Smooth muscle cell (in vitro differentiated cells): Measurements from ENCODE around the gene SRCIN1. TPM values are rescaled to one million over a fixed set of nuclear protein-coding genes. Genes with fewer than 3 reads are reported as not detected.

Source experiments
- DNase-seq: peaks from one replicate; lab custom pipeline; 2025; ENCODE audit not compliant: unreplicated experiment; lab: John Stamatoyannopoulos, UW
- H2AFZ ChIP-seq: fragments of 200-600 bp; sonication (generic); 2 replicates; pipeline ENCODE4 v1.6.0; 2016; ENCODE audit warnings: antibody characterized with exemption, low read depth, mild to moderate bottlenecking
- H3F3A ChIP-seq: fragments of 200-600 bp; sonication (generic); 2 replicates; pipeline ENCODE4 v1.6.0; 2017; ENCODE audit warnings: antibody characterized with exemption, low read depth
- H3K27ac ChIP-seq: fragments of 200-600 bp; sonication (generic); 2 replicates; pipeline ENCODE4 v1.5.1; 2016; ENCODE audit warnings: low read depth, mild to moderate bottlenecking
- H3K27me3 ChIP-seq: fragments of 200-600 bp; sonication (generic); 2 replicates; pipeline ENCODE4 v1.6.1; 2016; ENCODE audit warnings: low read depth, mild to moderate bottlenecking
- H3K36me3 ChIP-seq: fragments of 200-600 bp; sonication (generic); 2 replicates; pipeline ENCODE4 v1.5.1; 2016; ENCODE audit warnings: low read depth
- H3K4me1 ChIP-seq: fragments of 200-600 bp; sonication (generic); 2 replicates; pipeline ENCODE4 v1.5.1; 2016; ENCODE audit warnings: low read depth
- H3K4me2 ChIP-seq: fragments of 200-600 bp; sonication (generic); 2 replicates; pipeline ENCODE4 v1.6.0; 2016; ENCODE audit warnings: mild to moderate bottlenecking
- H3K4me3 ChIP-seq: fragments of 200-600 bp; sonication (generic); 2 replicates; pipeline ENCODE4 v1.5.1; 2016; ENCODE audit warnings: mild to moderate bottlenecking
- H3K79me2 ChIP-seq: fragments of 200-600 bp; sonication (generic); 2 replicates; pipeline ENCODE4 v1.6.0; 2016; ENCODE audit warnings: low read depth, mild to moderate bottlenecking
- H3K9ac ChIP-seq: fragments of 200-600 bp; sonication (generic); 2 replicates; pipeline ENCODE4 v1.6.0; 2016; ENCODE audit warnings: low read depth
- H3K9me3 ChIP-seq: fragments of 200-600 bp; sonication (generic); replicated peaks from 2 replicates; pipeline ENCODE4 v1.5.1; 2016; ENCODE audit warnings: low read depth
- H4K20me1 ChIP-seq: fragments of 200-600 bp; sonication (generic); 2 replicates; pipeline ENCODE4 v1.6.0; 2016; ENCODE audit warnings: low read depth
- CTCF ChIP-seq: fragments of 200-600 bp; sonication (generic); IDR thresholded peaks from 2 replicates; pipeline ENCODE4 v1.5.1; 2017; ENCODE audit warnings: borderline replicate concordance, mild to moderate bottlenecking, antibody characterized with exemption; ENCODE audit not compliant: insufficient read depth, poor library complexity, severe bottlenecking
- WGBS: methylation state at CpG from one replicate; pipeline ENCODE4 v1.1.7; 2016; ENCODE audit warnings: low lambda C conversion rate; 5-methylcytosine and 5-hydroxymethylcytosine counted together
- polyA plus RNA-seq: library from polyadenylated mRNA; unstranded; fragments of >200 nt; fragmentation: Nextera tagmentation; extraction: Ambion mirVana; gene quantifications from 2 replicates; pipeline ENCODE4 v1.2.1, GENCODE V29; 2016
- total RNA-seq: library from RNA; depleted of rRNA; stranded (reverse); fragments of >200 nt; gene quantifications from 2 replicates; pipeline ENCODE4 v1.2.3, GENCODE V29; 2014

Gene SRCIN1
- total and polyA plus RNA-seq, 2 experiments from 2014 or later, result 0.16 to 0.90 TPM

GRCh38 chr17:38617074-38617860, 11.5 kb upstream of the SRCIN1 start:
- Histone ChIP-seq H3F3A (no peaks in the 10 kb centered on the region), H3K27ac (no peak overlapping the region), H3K36me3 (no peaks in the 10 kb centered on the region), H3K4me2 (no peak overlapping the region), H2AFZ (no peak overlapping the region), H3K79me2 (no peaks in the 10 kb centered on the region), H3K27me3 (peaks cover 3% of the 10 kb centered on the region), H4K20me1 (no peaks in the 10 kb centered on the region), H3K4me3 (no peak overlapping the region), H3K9ac (no peak overlapping the region), H3K9me3 (no peaks in the 10 kb centered on the region), H3K4me1 (no peaks in the 10 kb centered on the region)
- no peak for TF ChIP-seq CTCF
- WGBS, result 82% methylated on average over 19 of the region's 19 CpGs
- no peak for DNase-seq

GRCh38 chr17:38616361-38616760, 10.6 kb upstream of the SRCIN1 start:
- Histone ChIP-seq H3K27me3 (peaks cover 3% of the 10 kb centered on the region), H3K4me3 (no peak overlapping the region)

GRCh38 chr17:38613981-38614779, 8.4 kb upstream of the SRCIN1 start:
- peaks cover 19% of the 10 kb centered on the region for H3K27me3 ChIP-seq
- H3K4me2 ChIP-seq, result no peak overlapping the region
- WGBS, result 81% methylated on average over 7 of the region's 7 CpGs

More at GRCh38 chr17:38616361-38616760, 10.6 kb upstream of the SRCIN1 start:
- 61% methylated on average over 5 of the region's 5 CpGs for WGBS
- no peak for TF ChIP-seq CTCF
- DNase-seq, result no peak
- Histone ChIP-seq H3K79me2 (no peaks in the 10 kb centered on the region), H3K27ac (no peak overlapping the region), H2AFZ (no peak overlapping the region), H3K4me2 (no peak overlapping the region), H3F3A (no peaks in the 10 kb centered on the region), H4K20me1 (no peaks in the 10 kb centered on the region), H3K36me3 (no peaks in the 10 kb centered on the region), H3K4me1 (no peaks in the 10 kb centered on the region), H3K9ac (no peak overlapping the region), H3K9me3 (no peaks in the 10 kb centered on the region)

More at GRCh38 chr17:38613981-38614779, 8.4 kb upstream of the SRCIN1 start:
- Histone ChIP-seq H3F3A (no peaks in the 10 kb centered on the region), H3K79me2 (no peaks in the 10 kb centered on the region), H3K4me3 (no peak overlapping the region), H3K9me3 (no peaks in the 10 kb centered on the region), H3K9ac (no peak overlapping the region), H3K27ac (no peak overlapping the region), H3K36me3 (no peaks in the 10 kb centered on the region), H2AFZ (no peak overlapping the region), H4K20me1 (no peaks in the 10 kb centered on the region), H3K4me1 (no peaks in the 10 kb centered on the region)
- no peak for TF ChIP-seq CTCF
- DNase-seq, result no peak
